ENCODE measurements around the gene ZBED5.
"Not testable (repeated sequence)": the region's sequence is repeated elsewhere in the genome, so short reads cannot be mapped to it uniquely, and the experiment has no call there.

The ZBED5 gene

GRCh38 chr11:10891151-10891720 is 33.4 kb upstream of the ZBED5 start:
- TF ChIP-seq, protein P1, sequence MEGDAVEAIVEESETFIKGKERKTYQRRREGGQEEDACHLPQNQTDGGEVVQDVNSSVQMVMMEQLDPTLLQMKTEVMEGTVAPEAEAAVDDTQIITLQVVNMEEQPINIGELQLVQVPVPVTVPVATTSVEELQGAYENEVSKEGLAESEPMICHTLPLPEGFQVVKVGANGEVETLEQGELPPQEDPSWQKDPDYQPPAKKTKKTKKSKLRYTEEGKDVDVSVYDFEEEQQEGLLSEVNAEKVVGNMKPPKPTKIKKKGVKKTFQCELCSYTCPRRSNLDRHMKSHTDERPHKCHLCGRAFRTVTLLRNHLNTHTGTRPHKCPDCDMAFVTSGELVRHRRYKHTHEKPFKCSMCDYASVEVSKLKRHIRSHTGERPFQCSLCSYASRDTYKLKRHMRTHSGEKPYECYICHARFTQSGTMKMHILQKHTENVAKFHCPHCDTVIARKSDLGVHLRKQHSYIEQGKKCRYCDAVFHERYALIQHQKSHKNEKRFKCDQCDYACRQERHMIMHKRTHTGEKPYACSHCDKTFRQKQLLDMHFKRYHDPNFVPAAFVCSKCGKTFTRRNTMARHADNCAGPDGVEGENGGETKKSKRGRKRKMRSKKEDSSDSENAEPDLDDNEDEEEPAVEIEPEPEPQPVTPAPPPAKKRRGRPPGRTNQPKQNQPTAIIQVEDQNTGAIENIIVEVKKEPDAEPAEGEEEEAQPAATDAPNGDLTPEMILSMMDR (IDR thresholded peaks at IDR 0.05) = no peak
- no peak overlapping the region for H3K27ac ChIP-seq

GRCh38 chr11:10890083-10890482 is 32.2 kb upstream of the ZBED5 start:
- H3K27ac ChIP-seq = not testable (repeated sequence)

DNA sequence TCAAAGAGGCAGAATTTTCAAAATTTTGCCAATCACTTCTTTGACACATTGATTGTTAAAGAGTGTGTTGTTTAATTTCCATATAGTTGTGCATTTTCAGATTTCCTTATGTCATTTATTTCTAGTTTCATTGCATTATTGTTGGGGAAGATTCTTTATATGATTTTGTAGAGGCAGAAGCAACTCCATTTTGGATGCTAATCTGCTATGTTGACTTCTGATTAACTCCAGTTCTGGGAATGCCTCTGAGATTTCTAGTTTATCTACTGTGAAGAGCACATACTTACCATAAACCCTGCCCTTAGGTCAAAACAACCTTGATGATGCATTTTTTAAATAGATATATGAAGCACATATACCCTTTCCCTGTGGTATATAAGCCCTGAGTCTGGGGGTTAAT is 29.5 kb upstream of the ZBED5 start:
- TF ChIP-seq ZFX (IDR thresholded peaks at IDR 0.05; ENCODE audit: borderline replicate concordance) = no peak
- TF ChIP-seq, protein P1 (IDR thresholded peaks at IDR 0.05) = no peak
- H3K27ac ChIP-seq = no peak overlapping the region

DNA sequence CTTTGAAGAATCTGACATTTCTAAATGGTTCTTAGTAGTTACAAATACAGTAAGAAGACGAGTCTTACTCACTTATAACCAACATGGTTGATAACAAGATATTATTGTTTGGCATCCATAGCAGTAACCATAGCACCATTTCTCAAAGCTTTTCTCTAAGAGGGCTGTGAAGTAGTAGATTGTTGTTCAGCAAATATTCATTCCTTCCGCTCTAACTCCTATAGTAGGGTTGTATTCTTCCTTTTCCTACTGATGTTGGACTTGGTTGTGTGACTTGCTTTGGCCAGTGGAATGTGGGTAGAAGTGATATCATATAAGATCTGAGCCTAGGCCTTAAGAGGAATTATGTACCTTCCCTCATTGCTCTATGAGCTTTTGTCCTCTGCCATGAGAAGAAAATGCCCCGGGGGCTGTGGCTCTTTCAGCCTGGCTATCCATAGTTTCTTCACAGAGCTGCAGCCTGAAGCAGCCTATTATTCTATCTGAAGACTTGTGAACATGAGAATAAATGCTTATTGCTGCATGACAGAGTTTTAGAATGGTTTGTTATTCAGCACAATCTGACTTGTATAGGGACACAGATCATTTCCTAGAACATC is 28.9 kb upstream of the ZBED5 start:
- TF ChIP-seq ZFX (IDR thresholded peaks at IDR 0.05; ENCODE audit: borderline replicate concordance) = no peak
- TF ChIP-seq, protein P1 (IDR thresholded peaks at IDR 0.05) = no peak
- no peak overlapping the region for H3K27ac ChIP-seq

GRCh38 chr11:10885703-10886363 is 28.0 kb upstream of the ZBED5 start:
- no peak for TF ChIP-seq ZFX (IDR thresholded peaks at IDR 0.05; ENCODE audit: borderline replicate concordance)
- TF ChIP-seq, protein P1 (IDR thresholded peaks at IDR 0.05) = no peak
- H3K27ac ChIP-seq = no peak overlapping the region

GRCh38 chr11:10884292-10884691 is 26.4 kb upstream of the ZBED5 start:
- H3K27ac ChIP-seq = not testable (repeated sequence)

GRCh38 chr11:10881892-10882291 is 24.0 kb upstream of the ZBED5 start:
- H3K27ac ChIP-seq = no peak overlapping the region
- TF ChIP-seq, protein P1 (IDR thresholded peaks at IDR 0.05) = no peak
- TF ChIP-seq ZFX (IDR thresholded peaks at IDR 0.05; ENCODE audit: borderline replicate concordance) = no peak

- TF ChIP-seq ZFX (IDR thresholded peaks at IDR 0.05; ENCODE audit: borderline replicate concordance) = no peak
- TF ChIP-seq, protein P1 (IDR thresholded peaks at IDR 0.05) = peak; percentile 90
- H3K27ac ChIP-seq = no peak overlapping the region
Measured at GRCh38 chr11:10878408-10879214, 20.8 kb upstream of the ZBED5 start.

Measured in 22Rv1 (cell line).